SK-N-SH (cell line): Measurements from ENCODE around the gene SAPCD2. TPM values are rescaled to one million over a fixed set of nuclear protein-coding genes. Genes with fewer than 3 reads are reported as not detected.

Experiments
- CTCF ChIA-PET: fragments of 300-600, 350-600 bp; formaldehyde crosslinking; extraction: SDS; loops from one replicate; lab custom pipeline; 2021; lab: Yijun Ruan, JAX
- POLR2A ChIA-PET: fragments of 350-600 bp; sonication (Branson Sonifier 250); formaldehyde crosslinking; extraction: SDS; loops from one replicate; lab custom pipeline; 2020; ENCODE audit warnings: antibody characterized with exemption, inconsistent platforms; lab: Yijun Ruan, JAX
- DNase-seq: peaks from one replicate; pipeline ENCODE4 v3.0.0; 2012
- H2AFZ ChIP-seq: fragments of 200-600 bp; sonication (generic); 2 replicates; pipeline ENCODE4 v1.8.1; 2016; ENCODE audit warnings: antibody characterized with exemption, mild to moderate bottlenecking, low read depth
- H3F3A ChIP-seq: fragments of 200-600 bp; sonication (generic); replicated peaks from 2 replicates; pipeline ENCODE3; 2016; ENCODE audit warnings: antibody characterized with exemption, mild to moderate bottlenecking; ENCODE audit not compliant: insufficient read depth
- H3K27ac ChIP-seq, 2 experiments: fragments of 200-500 bp in 1 of 2; fragments of 200-600 bp in 1 of 2; sonication (Bioruptor generic) in 1 of 2; sonication (generic), shearing (Covaris generic) in 1 of 2; 2 replicates each; pipeline versions ENCODE4 v1.5.1 to v1.6.1; 2014 to 2016; ENCODE audit warnings: low read depth in 2 of 2, inconsistent platforms in 1 of 2, low read length in 1 of 2, mild to moderate bottlenecking in 1 of 2, mixed read lengths in 1 of 2
- H3K27me3 ChIP-seq: fragments of 200-600 bp; sonication (generic), shearing (Covaris generic); 2 replicates; pipeline ENCODE4 v1.6.1; 2016; ENCODE audit warnings: mixed run types; ENCODE audit not compliant: insufficient read depth
- H3K36me3 ChIP-seq, 2 experiments: fragments of 200-500 bp in 1 of 2; fragments of 200-600 bp in 1 of 2; sonication (Bioruptor generic) in 1 of 2; sonication (generic) in 1 of 2; replicated peaks in 1 of 2; 2 replicates each; pipeline versions ENCODE3 to v1.5.1; 2014 to 2016; ENCODE audit warnings: low read length in 1 of 2, mild to moderate bottlenecking in 1 of 2; ENCODE audit not compliant: insufficient read depth in 2 of 2, control insufficient read depth in 1 of 2
- H3K4me1 ChIP-seq, 2 experiments: fragments of 200-500 bp in 1 of 2; fragments of 200-600 bp in 1 of 2; sonication (Bioruptor generic) in 1 of 2; sonication (generic), shearing (Covaris generic) in 1 of 2; 2 replicates each; pipeline versions ENCODE4 v1.5.1 to v1.6.1; 2014 to 2016; ENCODE audit warnings: low read depth in 1 of 2, low read length in 1 of 2, mixed run types in 1 of 2; ENCODE audit not compliant: insufficient read depth in 2 of 2, control insufficient read depth in 1 of 2
- H3K4me2 ChIP-seq: fragments of 200-600 bp; sonication (generic), shearing (Covaris generic); 2 replicates; pipeline ENCODE4 v1.6.1; 2017; ENCODE audit warnings: mixed run types
- H3K4me3 ChIP-seq, 2 experiments: fragments of 200-500 bp in 1 of 2; fragments of 200-600 bp in 1 of 2; sonication (Bioruptor generic) in 1 of 2; sonication (generic), shearing (Covaris generic) in 1 of 2; 2 replicates each; pipeline versions ENCODE4 v1.5.1 to v1.8.1; 2014 to 2016; ENCODE audit warnings: low read depth in 2 of 2, inconsistent platforms in 1 of 2, low read length in 1 of 2, mild to moderate bottlenecking in 1 of 2, mixed read lengths in 1 of 2, moderate library complexity in 1 of 2
- H3K79me2 ChIP-seq: fragments of 200-600 bp; sonication (generic); 2 replicates; pipeline ENCODE4 v1.8.1; 2017; ENCODE audit warnings: mild to moderate bottlenecking; ENCODE audit not compliant: insufficient read depth
- H3K9ac ChIP-seq: fragments of 200-600 bp; sonication (generic); 2 replicates; pipeline ENCODE4 v1.6.1; 2017; ENCODE audit warnings: mixed run types
- H3K9me2 ChIP-seq: fragments of 200-600 bp; sonication (generic); 2 replicates; pipeline ENCODE4 v1.6.1; 2017; ENCODE audit warnings: mixed run types
- H3K9me3 ChIP-seq: fragments of 200-600 bp; sonication (generic); 2 replicates; pipeline ENCODE4 v1.6.1; 2017; ENCODE audit warnings: mixed run types, mild to moderate bottlenecking, moderate library complexity
- H4K20me1 ChIP-seq: fragments of 200-600 bp; sonication (generic); 2 replicates; pipeline ENCODE4 v1.6.1; 2017; ENCODE audit warnings: mild to moderate bottlenecking, mixed run types; ENCODE audit not compliant: insufficient read depth
- EP300 ChIP-seq, 2 experiments: IDR thresholded peaks; 2 replicates each; pipeline versions ENCODE4 v1.4.0 to v1.6.1; 2012; ENCODE audit warnings: borderline replicate concordance in 1 of 2, low read depth in 1 of 2, low read length in 1 of 2
- JUND ChIP-seq: IDR thresholded peaks from 2 replicates; pipeline ENCODE4 v1.4.0; 2012
- RCOR1 ChIP-seq: fragments of 150-350 bp; IDR thresholded peaks from 2 replicates; pipeline ENCODE4 v1.6.1; 2017; ENCODE audit warnings: antibody characterized with exemption, low read length
- RFX5 ChIP-seq: IDR thresholded peaks from 2 replicates; pipeline ENCODE4 v1.6.1; 2012; ENCODE audit warnings: mild to moderate bottlenecking, improper control_type of control experiment, low read length
- RXRA ChIP-seq: IDR thresholded peaks from 2 replicates; pipeline ENCODE4 v1.4.0; 2012; ENCODE audit warnings: low read depth, mild to moderate bottlenecking, borderline replicate concordance
- SIN3A ChIP-seq: IDR thresholded peaks from 2 replicates; pipeline ENCODE4 v1.6.1; 2012; ENCODE audit warnings: low read depth, mild to moderate bottlenecking, low read length, moderate library complexity, borderline replicate concordance
- TAF1 ChIP-seq: IDR thresholded peaks from 2 replicates; pipeline ENCODE4 v1.6.1; 2012; ENCODE audit warnings: low read depth, mild to moderate bottlenecking, low read length, moderate library complexity, borderline replicate concordance
- TEAD4 ChIP-seq: IDR thresholded peaks from 2 replicates; pipeline ENCODE4 v1.4.0; 2012; ENCODE audit warnings: mild to moderate bottlenecking, borderline replicate concordance; ENCODE audit not compliant: insufficient read depth
- WGBS: methylation state at CpG from one replicate; pipeline ENCODE4 v1.1.6; 2017; ENCODE audit warnings: low lambda C conversion rate; 5-methylcytosine and 5-hydroxymethylcytosine counted together
- polyA plus RNA-seq, 3 experiments: library from polyadenylated mRNA; depleted of rRNA; stranded (reverse); fragments of >200 nt; gene quantifications; 2 replicates each; pipeline ENCODE4 v1.2.3, GENCODE V29; 2012
- TF ChIP-seq, protein P1 (sequence below): fragments of 150-350 bp; IDR thresholded peaks from 2 replicates; pipeline ENCODE4 v1.6.1; 2016; ENCODE audit warnings: mild to moderate bottlenecking, low read depth, low read length
- TF ChIP-seq, protein P2 (sequence below): IDR thresholded peaks from 2 replicates; pipeline ENCODE4 v1.4.0; 2012; ENCODE audit warnings: low read depth, borderline replicate concordance
- TF ChIP-seq, protein P3 (sequence below): IDR thresholded peaks from 2 replicates; pipeline ENCODE4 v1.4.0; 2012; ENCODE audit warnings: low read depth
- TF ChIP-seq, protein P4 (sequence below): IDR thresholded peaks from 2 replicates; pipeline ENCODE4; 2012
- TF ChIP-seq, protein P5 (sequence below): IDR thresholded peaks from 2 replicates; pipeline ENCODE4 v1.6.1; 2012; ENCODE audit warnings: mild to moderate bottlenecking, low read depth, low read length, moderate library complexity
- TF ChIP-seq, protein P6 (sequence below): IDR thresholded peaks from 2 replicates; pipeline ENCODE4 v1.4.0; 2012; ENCODE audit warnings: low read depth, borderline replicate concordance
- TF ChIP-seq, protein P7 (sequence below): fragments of 150-350 bp; IDR thresholded peaks from 2 replicates; pipeline ENCODE4 v1.6.1; 2017; ENCODE audit warnings: antibody characterized with exemption, low read length, low read depth, borderline replicate concordance

The SAPCD2 gene
- polyA plus RNA-seq, 1 of the 3 experiments (the other 2 are of a cell fraction) = 6.0 TPM

DNA sequence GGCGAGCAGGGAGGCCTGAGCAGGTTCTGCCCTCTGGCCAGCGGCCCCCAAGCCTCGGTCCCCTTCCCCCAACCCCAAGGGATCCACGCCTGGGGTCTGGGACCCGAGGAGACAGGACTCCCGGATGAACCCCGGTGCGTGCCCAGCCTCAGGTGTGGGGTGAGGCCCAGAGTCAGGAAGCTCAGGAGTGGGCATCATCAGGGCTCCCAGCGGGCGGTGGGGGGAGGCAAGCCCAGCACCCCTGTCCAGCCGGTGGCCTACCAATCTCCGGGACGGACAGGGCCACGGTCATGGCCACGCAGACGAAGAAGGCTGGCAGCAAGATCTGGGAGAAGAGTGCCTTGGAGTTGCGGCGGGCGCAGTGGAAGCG is 56.8 kb downstream of the SAPCD2 start:
- Histone ChIP-seq H3K9me2 (no peaks in the 10 kb centered on the region), H2AFZ (no peak overlapping the region), H3K4me1 (no peaks in the 10 kb centered on the region), H3F3A (no peaks in the 10 kb centered on the region), H3K4me2 (no peak overlapping the region), H3K27me3 (no peaks in the 10 kb centered on the region), H3K4me3 (no peak overlapping the region), H3K9ac (no peak overlapping the region), H3K79me2 (no peaks in the 10 kb centered on the region), H4K20me1 (no peaks in the 10 kb centered on the region), H3K27ac (no peak overlapping the region), H3K36me3 (peaks cover 0 to 23% of the 10 kb centered on the region in 2 experiments), H3K9me3 (no peaks in the 10 kb centered on the region)
- DNase-seq = no peak
- TF ChIP-seq RXRA = no peak
- TF ChIP-seq SIN3A = no peak
- no peak for TF ChIP-seq JUND
- TF ChIP-seq, protein P1, sequence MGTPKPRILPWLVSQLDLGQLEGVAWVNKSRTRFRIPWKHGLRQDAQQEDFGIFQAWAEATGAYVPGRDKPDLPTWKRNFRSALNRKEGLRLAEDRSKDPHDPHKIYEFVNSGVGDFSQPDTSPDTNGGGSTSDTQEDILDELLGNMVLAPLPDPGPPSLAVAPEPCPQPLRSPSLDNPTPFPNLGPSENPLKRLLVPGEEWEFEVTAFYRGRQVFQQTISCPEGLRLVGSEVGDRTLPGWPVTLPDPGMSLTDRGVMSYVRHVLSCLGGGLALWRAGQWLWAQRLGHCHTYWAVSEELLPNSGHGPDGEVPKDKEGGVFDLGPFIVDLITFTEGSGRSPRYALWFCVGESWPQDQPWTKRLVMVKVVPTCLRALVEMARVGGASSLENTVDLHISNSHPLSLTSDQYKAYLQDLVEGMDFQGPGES = no peak
- TF ChIP-seq, protein P2, sequence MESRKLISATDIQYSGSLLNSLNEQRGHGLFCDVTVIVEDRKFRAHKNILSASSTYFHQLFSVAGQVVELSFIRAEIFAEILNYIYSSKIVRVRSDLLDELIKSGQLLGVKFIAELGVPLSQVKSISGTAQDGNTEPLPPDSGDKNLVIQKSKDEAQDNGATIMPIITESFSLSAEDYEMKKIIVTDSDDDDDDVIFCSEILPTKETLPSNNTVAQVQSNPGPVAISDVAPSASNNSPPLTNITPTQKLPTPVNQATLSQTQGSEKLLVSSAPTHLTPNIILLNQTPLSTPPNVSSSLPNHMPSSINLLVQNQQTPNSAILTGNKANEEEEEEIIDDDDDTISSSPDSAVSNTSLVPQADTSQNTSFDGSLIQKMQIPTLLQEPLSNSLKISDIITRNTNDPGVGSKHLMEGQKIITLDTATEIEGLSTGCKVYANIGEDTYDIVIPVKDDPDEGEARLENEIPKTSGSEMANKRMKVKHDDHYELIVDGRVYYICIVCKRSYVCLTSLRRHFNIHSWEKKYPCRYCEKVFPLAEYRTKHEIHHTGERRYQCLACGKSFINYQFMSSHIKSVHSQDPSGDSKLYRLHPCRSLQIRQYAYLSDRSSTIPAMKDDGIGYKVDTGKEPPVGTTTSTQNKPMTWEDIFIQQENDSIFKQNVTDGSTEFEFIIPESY = no peak
- no peak for TF ChIP-seq TAF1
- TF ChIP-seq, protein P3, sequence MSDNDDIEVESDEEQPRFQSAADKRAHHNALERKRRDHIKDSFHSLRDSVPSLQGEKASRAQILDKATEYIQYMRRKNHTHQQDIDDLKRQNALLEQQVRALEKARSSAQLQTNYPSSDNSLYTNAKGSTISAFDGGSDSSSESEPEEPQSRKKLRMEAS = no peak
- no peak for TF ChIP-seq RFX5
- TF ChIP-seq, protein P4, sequence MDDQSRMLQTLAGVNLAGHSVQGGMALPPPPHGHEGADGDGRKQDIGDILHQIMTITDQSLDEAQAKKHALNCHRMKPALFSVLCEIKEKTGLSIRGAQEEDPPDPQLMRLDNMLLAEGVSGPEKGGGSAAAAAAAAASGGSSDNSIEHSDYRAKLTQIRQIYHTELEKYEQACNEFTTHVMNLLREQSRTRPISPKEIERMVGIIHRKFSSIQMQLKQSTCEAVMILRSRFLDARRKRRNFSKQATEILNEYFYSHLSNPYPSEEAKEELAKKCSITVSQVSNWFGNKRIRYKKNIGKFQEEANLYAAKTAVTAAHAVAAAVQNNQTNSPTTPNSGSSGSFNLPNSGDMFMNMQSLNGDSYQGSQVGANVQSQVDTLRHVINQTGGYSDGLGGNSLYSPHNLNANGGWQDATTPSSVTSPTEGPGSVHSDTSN = no peak
- TF ChIP-seq EP300 (IDR thresholded peaks at IDR 0.05; ENCODE audit: borderline replicate concordance in 1 of 2, low read depth in 1 of 2, low read length in 1 of 2) = no peak
- TF ChIP-seq, protein P5, sequence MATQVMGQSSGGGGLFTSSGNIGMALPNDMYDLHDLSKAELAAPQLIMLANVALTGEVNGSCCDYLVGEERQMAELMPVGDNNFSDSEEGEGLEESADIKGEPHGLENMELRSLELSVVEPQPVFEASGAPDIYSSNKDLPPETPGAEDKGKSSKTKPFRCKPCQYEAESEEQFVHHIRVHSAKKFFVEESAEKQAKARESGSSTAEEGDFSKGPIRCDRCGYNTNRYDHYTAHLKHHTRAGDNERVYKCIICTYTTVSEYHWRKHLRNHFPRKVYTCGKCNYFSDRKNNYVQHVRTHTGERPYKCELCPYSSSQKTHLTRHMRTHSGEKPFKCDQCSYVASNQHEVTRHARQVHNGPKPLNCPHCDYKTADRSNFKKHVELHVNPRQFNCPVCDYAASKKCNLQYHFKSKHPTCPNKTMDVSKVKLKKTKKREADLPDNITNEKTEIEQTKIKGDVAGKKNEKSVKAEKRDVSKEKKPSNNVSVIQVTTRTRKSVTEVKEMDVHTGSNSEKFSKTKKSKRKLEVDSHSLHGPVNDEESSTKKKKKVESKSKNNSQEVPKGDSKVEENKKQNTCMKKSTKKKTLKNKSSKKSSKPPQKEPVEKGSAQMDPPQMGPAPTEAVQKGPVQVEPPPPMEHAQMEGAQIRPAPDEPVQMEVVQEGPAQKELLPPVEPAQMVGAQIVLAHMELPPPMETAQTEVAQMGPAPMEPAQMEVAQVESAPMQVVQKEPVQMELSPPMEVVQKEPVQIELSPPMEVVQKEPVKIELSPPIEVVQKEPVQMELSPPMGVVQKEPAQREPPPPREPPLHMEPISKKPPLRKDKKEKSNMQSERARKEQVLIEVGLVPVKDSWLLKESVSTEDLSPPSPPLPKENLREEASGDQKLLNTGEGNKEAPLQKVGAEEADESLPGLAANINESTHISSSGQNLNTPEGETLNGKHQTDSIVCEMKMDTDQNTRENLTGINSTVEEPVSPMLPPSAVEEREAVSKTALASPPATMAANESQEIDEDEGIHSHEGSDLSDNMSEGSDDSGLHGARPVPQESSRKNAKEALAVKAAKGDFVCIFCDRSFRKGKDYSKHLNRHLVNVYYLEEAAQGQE = no peak
- TF ChIP-seq RCOR1 = no peak
- TF ChIP-seq, protein P6, sequence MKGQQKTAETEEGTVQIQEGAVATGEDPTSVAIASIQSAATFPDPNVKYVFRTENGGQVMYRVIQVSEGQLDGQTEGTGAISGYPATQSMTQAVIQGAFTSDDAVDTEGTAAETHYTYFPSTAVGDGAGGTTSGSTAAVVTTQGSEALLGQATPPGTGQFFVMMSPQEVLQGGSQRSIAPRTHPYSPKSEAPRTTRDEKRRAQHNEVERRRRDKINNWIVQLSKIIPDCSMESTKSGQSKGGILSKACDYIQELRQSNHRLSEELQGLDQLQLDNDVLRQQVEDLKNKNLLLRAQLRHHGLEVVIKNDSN = no peak
- TF ChIP-seq, protein P7, sequence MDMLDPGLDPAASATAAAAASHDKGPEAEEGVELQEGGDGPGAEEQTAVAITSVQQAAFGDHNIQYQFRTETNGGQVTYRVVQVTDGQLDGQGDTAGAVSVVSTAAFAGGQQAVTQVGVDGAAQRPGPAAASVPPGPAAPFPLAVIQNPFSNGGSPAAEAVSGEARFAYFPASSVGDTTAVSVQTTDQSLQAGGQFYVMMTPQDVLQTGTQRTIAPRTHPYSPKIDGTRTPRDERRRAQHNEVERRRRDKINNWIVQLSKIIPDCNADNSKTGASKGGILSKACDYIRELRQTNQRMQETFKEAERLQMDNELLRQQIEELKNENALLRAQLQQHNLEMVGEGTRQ = no peak
- no peak for TF ChIP-seq TEAD4
- CTCF ChIA-PET = interaction anchor here (0.9 to 1.6 kb wide), 2 partner anchors 16 to 36 kb away, joined by 3 to 6 read pairs; partner anchors contain the start of gene PTGDS
- POLR2A ChIA-PET = no interaction called here
- 97% methylated on average over 10 of the region's 20 CpGs for WGBS
